Hepatocyte (in vitro differentiated cells): ENCODE data around the gene SGCA. TPM values are rescaled to one million over a fixed set of nuclear protein-coding genes. Genes with fewer than 3 reads are reported as not detected.

Experiments
- DNase-seq: peaks from one replicate; pipeline ENCODE4 v3.0.0-alpha.2; 2016; ENCODE audit warnings: low spot score
- H2AFZ ChIP-seq: fragments of 200-600 bp; sonication (generic); 2 replicates; pipeline ENCODE4 v1.6.0; 2016; ENCODE audit warnings: antibody characterized with exemption, mild to moderate bottlenecking
- H3K27ac ChIP-seq: fragments of 200-600 bp; sonication (generic); 2 replicates; pipeline ENCODE4 v1.5.1; 2016; ENCODE audit warnings: mild to moderate bottlenecking
- H3K27me3 ChIP-seq: fragments of 200-600 bp; sonication (generic); 2 replicates; pipeline ENCODE4 v1.6.1; 2016
- H3K36me3 ChIP-seq: fragments of 200-600 bp; sonication (generic); replicated peaks from 2 replicates; pipeline ENCODE4 v1.5.1; 2016; ENCODE audit warnings: low read depth; ENCODE audit not compliant: insufficient read depth
- H3K4me1 ChIP-seq: fragments of 200-600 bp; sonication (generic); 2 replicates; pipeline ENCODE4 v1.5.1; 2016; ENCODE audit warnings: mild to moderate bottlenecking, moderate library complexity; ENCODE audit not compliant: insufficient read depth
- H3K4me2 ChIP-seq: fragments of 200-600 bp; sonication (generic); 2 replicates; pipeline ENCODE4 v1.6.0; 2016
- H3K4me3 ChIP-seq: fragments of 200-600 bp; sonication (generic); 2 replicates; pipeline ENCODE4 v1.5.1; 2016; ENCODE audit warnings: mild to moderate bottlenecking
- H3K79me2 ChIP-seq: fragments of 200-600 bp; sonication (generic); 2 replicates; pipeline ENCODE4 v1.6.0; 2017; ENCODE audit warnings: mild to moderate bottlenecking
- H3K9me2 ChIP-seq: fragments of 200-600 bp; sonication (generic); replicated peaks from 2 replicates; pipeline ENCODE4 v1.6.0; 2017; ENCODE audit warnings: mild to moderate bottlenecking; ENCODE audit not compliant: insufficient read depth
- H3K9me3 ChIP-seq: fragments of 200-600 bp; sonication (generic); 2 replicates; pipeline ENCODE4 v1.5.1; 2016; ENCODE audit warnings: low read depth, mild to moderate bottlenecking
- H4K20me1 ChIP-seq: fragments of 200-600 bp; sonication (generic); 2 replicates; pipeline ENCODE4 v1.6.0; 2016; ENCODE audit warnings: mild to moderate bottlenecking; ENCODE audit not compliant: insufficient read depth, poor library complexity, severe bottlenecking
- CTCF ChIP-seq: fragments of 200-600 bp; sonication (generic); IDR thresholded peaks from 2 replicates; pipeline ENCODE4 v1.5.1; 2016; ENCODE audit warnings: antibody characterized with exemption, mild to moderate bottlenecking; ENCODE audit not compliant: poor library complexity
- EZH2 ChIP-seq: fragments of 200-600 bp; sonication (generic); IDR thresholded peaks from 2 replicates; pipeline ENCODE4 v1.6.1; 2016; ENCODE audit warnings: antibody characterized with exemption, mild to moderate bottlenecking, borderline replicate concordance
- EZH2phosphoT487 ChIP-seq: fragments of 200-600 bp; sonication (generic); IDR thresholded peaks from one replicate; pipeline ENCODE4 v1.6.1; 2018; ENCODE audit warnings: antibody characterized with exemption, mild to moderate bottlenecking, low read depth, moderate library complexity; ENCODE audit not compliant: unreplicated experiment, severe bottlenecking
- WGBS: methylation state at CpG from one replicate; pipeline ENCODE4 v1.1.6; 2016; ENCODE audit warnings: low lambda C conversion rate; ENCODE audit errors: missing lambda C conversion rate; 5-methylcytosine and 5-hydroxymethylcytosine counted together
- polyA plus RNA-seq: library from polyadenylated mRNA; unstranded; fragments of >200 nt; fragmentation: Nextera tagmentation; extraction: Ambion mirVana; gene quantifications from 2 replicates; pipeline ENCODE4 v1.2.1, GENCODE V29; 2016
- total RNA-seq: library from RNA; depleted of rRNA; stranded (reverse); fragments of >200 nt; gene quantifications from 2 replicates; pipeline ENCODE4 v1.2.3, GENCODE V29; 2014

SGCA gene
- total and polyA plus RNA-seq, 2 experiments from 2014 or later = 0.37 to 2.2 TPM

DNA sequence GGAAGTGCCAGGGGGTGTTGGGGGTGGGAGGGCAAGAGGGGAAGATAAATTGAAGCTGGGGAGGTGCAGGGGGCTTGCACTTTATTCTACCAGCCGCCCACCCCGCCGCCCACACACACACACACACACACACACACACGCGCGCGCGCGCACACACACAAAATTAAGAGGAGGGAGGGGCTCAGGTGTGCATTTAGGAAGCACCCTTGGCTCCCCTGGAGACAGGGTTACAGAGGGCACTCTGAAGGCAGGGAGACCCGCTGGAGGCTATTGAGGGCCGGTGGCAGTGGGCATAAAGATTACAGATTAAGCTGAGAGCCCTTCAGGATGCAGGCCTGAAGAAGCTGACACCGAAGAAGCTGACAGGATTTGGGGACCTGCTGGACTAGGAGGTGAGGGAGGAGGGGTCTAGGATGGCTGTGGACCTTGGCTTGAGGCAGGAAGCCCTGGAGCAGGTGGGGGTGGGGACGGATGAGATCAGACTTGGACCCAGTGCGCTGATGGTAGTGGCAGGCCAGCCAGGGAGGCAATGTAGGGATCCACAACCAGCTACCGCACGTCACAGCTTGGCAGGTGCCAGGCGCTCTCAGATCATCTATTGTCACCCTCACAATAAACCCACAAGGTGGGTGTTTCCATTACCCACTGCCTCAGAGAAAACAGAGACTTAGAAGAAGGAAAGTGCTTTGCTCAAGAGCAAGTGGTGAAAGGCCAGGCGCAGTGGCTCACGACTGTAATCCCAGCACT, 35.1 kb upstream of the SGCA start:
- Histone ChIP-seq H4K20me1 (no peaks in the 10 kb centered on the region), H3K79me2 (no peaks in the 10 kb centered on the region), H3K4me3 (no peak overlapping the region), H3K4me1 (peaks cover 21% of the 10 kb centered on the region), H3K9me2 (no peaks in the 10 kb centered on the region), H2AFZ (peak overlapping the region; percentile 71), H3K36me3 (no peaks in the 10 kb centered on the region), H3K27ac (no peak overlapping the region), H3K4me2 (peak overlapping the region; percentile 99), H3K9me3 (no peaks in the 10 kb centered on the region), H3K27me3 (peaks cover 3% of the 10 kb centered on the region)
- TF ChIP-seq CTCF (no peak), EZH2 (no peak), EZH2phosphoT487 (no peak)
- DNase-seq = no peak
- 53% methylated on average over 16 of the region's 19 CpGs for WGBS

GRCh38 chr17:50132104-50132794, 33.6 kb upstream of the SGCA start:
- Histone ChIP-seq H3K36me3 (no peaks in the 10 kb centered on the region), H3K4me3 (no peak overlapping the region), H3K4me2 (no peak overlapping the region), H3K27me3 (peaks cover 3% of the 10 kb centered on the region), H3K9me3 (no peaks in the 10 kb centered on the region), H4K20me1 (no peaks in the 10 kb centered on the region), H3K9me2 (no peaks in the 10 kb centered on the region), H3K27ac (no peak overlapping the region), H2AFZ (no peak overlapping the region), H3K4me1 (peaks cover 21% of the 10 kb centered on the region), H3K79me2 (no peaks in the 10 kb centered on the region)
- 90% methylated on average over 6 of the region's 6 CpGs for WGBS
- no peak for DNase-seq
- no peak for TF ChIP-seq CTCF
- TF ChIP-seq EZH2 = no peak
- TF ChIP-seq EZH2phosphoT487 = no peak

- H3K27ac ChIP-seq = peak overlapping the region; percentile 16
These were observed 32.6 kb upstream of the SGCA start for GRCh38 chr17:50133028-50133768.

More at GRCh38 chr17:50133028-50133768, 32.6 kb upstream of the SGCA start:
- Histone ChIP-seq H4K20me1 (no peaks in the 10 kb centered on the region), H2AFZ (no peak overlapping the region), H3K9me3 (no peaks in the 10 kb centered on the region), H3K27me3 (peaks cover 3% of the 10 kb centered on the region), H3K4me2 (no peak overlapping the region), H3K4me3 (no peak overlapping the region), H3K36me3 (no peaks in the 10 kb centered on the region), H3K4me1 (peaks cover 21% of the 10 kb centered on the region), H3K79me2 (no peaks in the 10 kb centered on the region), H3K9me2 (no peaks in the 10 kb centered on the region)
- TF ChIP-seq CTCF = no peak
- no peak for TF ChIP-seq EZH2phosphoT487
- TF ChIP-seq EZH2 = no peak
- WGBS = 51% methylated on average over 7 of the region's 7 CpGs
- peak; percentile 52 for DNase-seq
